H1 (cell line): ENCODE data around the gene KCMF1. TPM values are rescaled to one million over a fixed set of nuclear protein-coding genes. Genes with fewer than 3 reads are reported as not detected.

Experiments
- CTCF ChIA-PET: fragments of 300-600 bp; sonication (Branson Sonifier 250); formaldehyde crosslinking; loops from one replicate; lab custom pipeline; 2021; ENCODE audit not compliant: partially characterized antibody; lab: Charles Lee
- POLR2A ChIA-PET: fragments of 300-600 bp; sonication (Branson Sonifier 250); formaldehyde crosslinking; loops from one replicate; lab custom pipeline; 2021; ENCODE audit warnings: inconsistent platforms; ENCODE audit not compliant: partially characterized antibody; lab: Charles Lee
- DNase-seq, 2 experiments: peaks; one replicate each; pipeline versions ENCODE4 v3.0.0 to v3.0.0-alpha.2; 2010 to 2022; ENCODE audit warnings: low spot score in 2 of 2, low read depth in 1 of 2, mixed read lengths in 1 of 2
- FAIRE-seq: peaks from 2 replicates; lab custom pipeline; 2011; peaks lifted over from hg19 to GRCh38; lab: Jason Lieb, UNC
- H2AFZ ChIP-seq: 2 replicates; pipeline ENCODE4 v1.8.1; 2012; ENCODE audit warnings: low read length, inconsistent platforms
- H2AK5ac ChIP-seq: 2 replicates; pipeline ENCODE4 v1.6.1; 2013; ENCODE audit warnings: low read depth, low read length
- H2BK120ac ChIP-seq: replicated peaks from 2 replicates; pipeline ENCODE3; 2013; ENCODE audit warnings: low read depth, low read length, inconsistent platforms
- H2BK12ac ChIP-seq: 2 replicates; pipeline ENCODE4 v1.6.1; 2013; ENCODE audit warnings: low read depth, low read length
- H2BK15ac ChIP-seq: 2 replicates; pipeline ENCODE4 v1.6.1; 2013; ENCODE audit warnings: low read length
- H2BK20ac ChIP-seq: 2 replicates; pipeline ENCODE4 v1.6.1; 2013; ENCODE audit warnings: low read length
- H2BK5ac ChIP-seq: 2 replicates; pipeline ENCODE4 v1.6.1; 2013; ENCODE audit warnings: low read depth, low read length
- H3K14ac ChIP-seq: 2 replicates; pipeline ENCODE4 v1.6.1; 2013; ENCODE audit warnings: inconsistent platforms; ENCODE audit not compliant: insufficient read length
- H3K18ac ChIP-seq: 2 replicates; pipeline ENCODE4 v1.6.1; 2013; ENCODE audit warnings: low read length; ENCODE audit errors: extremely low read depth
- H3K23ac ChIP-seq: 2 replicates; pipeline ENCODE4 v1.6.1; 2013; ENCODE audit warnings: inconsistent platforms; ENCODE audit not compliant: insufficient read length
- H3K23me2 ChIP-seq: 2 replicates; pipeline ENCODE4 v1.6.1; 2013; ENCODE audit warnings: low read depth, low read length
- H3K27ac ChIP-seq: 2 replicates; pipeline ENCODE4 v1.6.1; 2011; ENCODE audit warnings: low read depth, low read length, inconsistent platforms
- H3K27me3 ChIP-seq, 4 experiments: replicated peaks in 1 of 4; 1 replicate in 1 of 4; 2 replicates in 3 of 4; pipeline versions ENCODE4 v1.6.1 to v1.8.1; 2011 to 2013; ENCODE audit warnings: low read length in 3 of 4, mild to moderate bottlenecking in 3 of 4, inconsistent platforms in 2 of 4, mixed read lengths in 2 of 4, moderate library complexity in 1 of 4; ENCODE audit not compliant: control insufficient read depth in 3 of 4, insufficient read depth in 3 of 4; ENCODE audit errors: extremely low read depth in 1 of 4
- H3K36me3 ChIP-seq, 4 experiments: 2 replicates each; pipeline versions ENCODE4 v1.6.1 to v1.8.1; 2011 to 2013; ENCODE audit warnings: mild to moderate bottlenecking in 4 of 4, low read length in 3 of 4, moderate library complexity in 2 of 4, control low read depth in 1 of 4, inconsistent platforms in 1 of 4; ENCODE audit not compliant: insufficient read depth in 4 of 4, control insufficient read depth in 2 of 4
- H3K4ac ChIP-seq: replicated peaks from 2 replicates; pipeline ENCODE3; 2013; ENCODE audit warnings: low read length, low read depth, mixed read lengths, inconsistent platforms; ENCODE audit not compliant: insufficient read length
- H3K4me1 ChIP-seq, 4 experiments: replicated peaks in 1 of 4; 1 replicate in 1 of 4; 2 replicates in 3 of 4; pipeline versions ENCODE4 v1.6.1 to v1.8.1; 2011 to 2013; ENCODE audit warnings: low read length in 3 of 4, inconsistent platforms in 2 of 4, mixed read lengths in 1 of 4; ENCODE audit not compliant: insufficient read depth in 4 of 4, control insufficient read depth in 3 of 4
- H3K4me2 ChIP-seq, 2 experiments: 2 replicates each; pipeline versions ENCODE4 v1.6.1 to v1.8.1; 2011 to 2013; ENCODE audit warnings: low read depth in 2 of 2, low read length in 2 of 2, control low read depth in 1 of 2, inconsistent platforms in 1 of 2, mild to moderate bottlenecking in 1 of 2; ENCODE audit not compliant: insufficient read depth in 1 of 2
- H3K4me3 ChIP-seq, 4 experiments: fragments of 200-600, 300-600 bp in 1 of 4; sonication (generic), shearing (Covaris generic), sonication (Bioruptor Twin) in 1 of 4; 2 replicates each; pipeline versions ENCODE4 v1.5.1 to v1.8.1; 2011 to 2016; ENCODE audit warnings: low read length in 4 of 4, low read depth in 3 of 4, control low read depth in 2 of 4, inconsistent platforms in 2 of 4, mild to moderate bottlenecking in 2 of 4, mixed read lengths in 1 of 4, moderate library complexity in 1 of 4; ENCODE audit not compliant: insufficient read depth in 2 of 4; ENCODE audit errors: extremely low read depth in 1 of 4
- H3K56ac ChIP-seq: replicated peaks from 2 replicates; pipeline ENCODE3; 2013; ENCODE audit warnings: low read depth, mild to moderate bottlenecking, mixed read lengths, low read length, inconsistent platforms; ENCODE audit not compliant: insufficient read length
- H3K79me1 ChIP-seq: 2 replicates; pipeline ENCODE4 v1.6.1; 2013; ENCODE audit warnings: low read depth, low read length, control low read depth
- H3K79me2 ChIP-seq, 2 experiments: 2 replicates each; pipeline versions ENCODE4 v1.6.1 to v1.8.1; 2012 to 2013; ENCODE audit warnings: low read length in 2 of 2, mild to moderate bottlenecking in 2 of 2, inconsistent platforms in 1 of 2; ENCODE audit not compliant: insufficient read depth in 2 of 2, control insufficient read depth in 1 of 2
- H3K9ac ChIP-seq, 4 experiments: replicated peaks in 1 of 4; 1 replicate in 1 of 4; 2 replicates in 3 of 4; pipeline versions ENCODE4 v1.6.1 to v1.8.1; 2011 to 2013; ENCODE audit warnings: low read depth in 3 of 4, low read length in 3 of 4, control low read depth in 2 of 4, mild to moderate bottlenecking in 2 of 4, moderate library complexity in 2 of 4, inconsistent platforms in 1 of 4; ENCODE audit errors: extremely low read depth in 1 of 4
- H3K9me3 ChIP-seq, 2 experiments: 2 replicates each; pipeline versions ENCODE4 v1.6.1 to v1.8.1; 2012 to 2013; ENCODE audit warnings: mild to moderate bottlenecking in 2 of 2, moderate library complexity in 2 of 2, control low read depth in 1 of 2, inconsistent platforms in 1 of 2, low read depth in 1 of 2, low read length in 1 of 2, mixed read lengths in 1 of 2; ENCODE audit not compliant: insufficient read depth in 2 of 2
- H4K20me1 ChIP-seq, 2 experiments: replicated peaks in 1 of 2; 2 replicates each; pipeline versions ENCODE3 to v1.8.1; 2011 to 2013; ENCODE audit warnings: inconsistent platforms in 2 of 2, low read length in 2 of 2, mild to moderate bottlenecking in 1 of 2; ENCODE audit not compliant: insufficient read depth in 2 of 2, control insufficient read depth in 1 of 2
- H4K5ac ChIP-seq: 2 replicates; pipeline ENCODE4 v1.6.1; 2013; ENCODE audit warnings: low read length, low read depth, mixed read lengths, inconsistent platforms; ENCODE audit not compliant: insufficient read length
- H4K8ac ChIP-seq: 2 replicates; pipeline ENCODE4 v1.8.0; 2013; ENCODE audit warnings: mild to moderate bottlenecking, moderate library complexity, low read length, inconsistent platforms; ENCODE audit not compliant: insufficient read depth; ENCODE audit errors: extremely low read depth
- H4K91ac ChIP-seq: replicated peaks from 2 replicates; pipeline ENCODE3; 2013; ENCODE audit warnings: low read length, mixed read lengths, inconsistent platforms; ENCODE audit not compliant: insufficient read length
- BRCA1 ChIP-seq: IDR thresholded peaks from 2 replicates; pipeline ENCODE4 v1.6.1; 2012; ENCODE audit warnings: low read depth, low read length, improper control_type of control experiment
- EZH2 ChIP-seq: fragments of 200-600 bp; sonication (generic); IDR thresholded peaks from 2 replicates; pipeline ENCODE4 v1.7.1; 2012; ENCODE audit warnings: low read depth, mild to moderate bottlenecking, moderate library complexity, low read length, inconsistent platforms; ENCODE audit not compliant: severe bottlenecking
- GABPA ChIP-seq: IDR thresholded peaks from 2 replicates; pipeline ENCODE4 v1.6.1; 2011; ENCODE audit warnings: mild to moderate bottlenecking, low read length, moderate library complexity, borderline replicate concordance; ENCODE audit not compliant: insufficient read depth
- YY1 ChIP-seq: IDR thresholded peaks from 2 replicates; pipeline ENCODE4 v1.6.1; 2011; ENCODE audit warnings: low read depth, mild to moderate bottlenecking, low read length
- ZNF274 ChIP-seq: IDR thresholded peaks from 2 replicates; pipeline ENCODE4 v1.7.0; 2012; ENCODE audit warnings: low read length, borderline replicate concordance; ENCODE audit errors: extremely low read depth
- WGBS, 2 experiments: shearing (Covaris generic) in 1 of 2; methylation state at CpG; one replicate each; pipeline versions ENCODE4 v1.1.6 to v1.1.7; 2013 to 2015; ENCODE audit warnings: low lambda C conversion rate in 2 of 2, mixed read lengths in 2 of 2, inconsistent platforms in 1 of 2, low coverage in 1 of 2, missing lambda C conversion rate in 1 of 2; ENCODE audit not compliant: insufficient replicate concordance in 2 of 2, insufficient coverage in 1 of 2, insufficient read length in 1 of 2; ENCODE audit errors: extremely low coverage in 1 of 2, missing lambda C conversion rate in 1 of 2; 5-methylcytosine and 5-hydroxymethylcytosine counted together
- polyA plus RNA-seq, 7 experiments: library from polyadenylated mRNA; depleted of rRNA in 3 of 7; stranded (reverse) in 5 of 7; unstranded in 2 of 7; fragments of >200 nt in 5 of 7; fragments of 200-250 nt in 2 of 7; gene quantifications; 1 replicate in 5 of 7; 2 replicates in 1 of 7; 4 replicates in 1 of 7; pipeline versions ENCODE4 v1.2.1 to v1.2.3, GENCODE V29; 2011 to 2013; ENCODE audit warnings: missing spikeins in 2 of 7, mixed read lengths in 2 of 7
- total RNA-seq: library from RNA; stranded (reverse); fragmentation: NEBNext Ultra II Directional; extraction: Animal tissue kit (Norgen Biotek cat#: 25700); gene quantifications from 2 replicates; pipeline ENCODE4 v1.2.1, GENCODE V29; 2021

KCMF1 gene
- total and polyA plus RNA-seq, 2 of the 8 experiments (the other 6 are each of a cell fraction or from before 2014, with no cell fraction given) = 86.9 to 149 TPM

GRCh38 chr2:84963323-84963691 lies 7.7 kb upstream of the KCMF1 start:
- ChIA-PET POLR2A (interaction anchor here (1.1 to 12.0 kb wide), 6 partner anchors 8 to 343 kb away, joined by 3 to 288 read pairs (median 4); partner anchors contain the start of gene KCMF1), CTCF (interaction anchor here (0.5 to 7.9 kb wide), 2 partner anchors 38 to 53 kb away, joined by 3 to 46 read pairs; no protein-coding TSS in a partner anchor)
- peaks cover 8 to 57% of the 10 kb centered on the region in 2 experiments; a peak in 3 of 4 replicates for H3K79me2 ChIP-seq

More at GRCh38 chr2:84963323-84963691, 7.7 kb upstream of the KCMF1 start:
- no peak for TF ChIP-seq GABPA
- TF ChIP-seq BRCA1 = no peak
- TF ChIP-seq ZNF274 = no peak
- no peak for TF ChIP-seq EZH2
- no peak for TF ChIP-seq YY1
- no peak overlapping the region for H3K23ac ChIP-seq
- H3K36me3 ChIP-seq = peaks cover 0 to 49% (median 20%) of the 10 kb centered on the region in 4 experiments; a peak in 5 of 8 replicates
- H3K14ac ChIP-seq = no peak overlapping the region
- no peak overlapping the region for H2AK5ac ChIP-seq
- no peak overlapping the region for H4K8ac ChIP-seq
- peaks cover 3% of the 10 kb centered on the region; the same call in 1 of the 2 replicates for H3K79me1 ChIP-seq
- H2BK12ac ChIP-seq = no peak overlapping the region
- H2BK5ac ChIP-seq = no peak overlapping the region
- H3K56ac ChIP-seq = no peak overlapping the region
- H3K27me3 ChIP-seq = no peaks in the 10 kb centered on the region
- H3K4ac ChIP-seq = no peak overlapping the region
- H4K20me1 ChIP-seq = peaks cover 0 to 7% of the 10 kb centered on the region in 2 experiments
- no peak overlapping the region for H2AFZ ChIP-seq
- H4K91ac ChIP-seq = no peak overlapping the region
- peaks cover 3% of the 10 kb centered on the region; the same call in 1 of the 2 replicates for H3K23me2 ChIP-seq
- no peak overlapping the region for H3K4me2 ChIP-seq
- H3K9ac ChIP-seq = no peak overlapping the region
- H4K5ac ChIP-seq = no peak overlapping the region
- H3K18ac ChIP-seq = 0 out of 2 replicates have a peak overlapping the region, but pooled peaks have one; percentile 21
- no peak overlapping the region for H2BK20ac ChIP-seq
- WGBS, 2 experiments = 97% methylated on average over 2 of the region's 2 CpGs; no CpG with 5 or more reads in 1 of the 2 experiments
- FAIRE-seq (no peak), DNase-seq (no peak)
- H2BK15ac ChIP-seq = no peak overlapping the region
- H3K4me3 ChIP-seq = no peak overlapping the region
- no peak overlapping the region for H2BK120ac ChIP-seq
- no peak overlapping the region for H3K27ac ChIP-seq
- no peaks in the 10 kb centered on the region for H3K9me3 ChIP-seq
- H3K4me1 ChIP-seq = peaks cover 7 to 23% (median 18%) of the 10 kb centered on the region in 4 experiments
